Measurements from ENCODE around the gene WDFY4.

Gene WDFY4

GRCh38 chr10:48724127-48724526, 39.5 kb downstream of the WDFY4 start:
- no peak for ATAC-seq
- no peak for TF ChIP-seq PPARA (CRISPR knock-in tag; IDR thresholded peaks at IDR 0.05; ENCODE audit: borderline replicate concordance)
- TF ChIP-seq ZNF70 (CRISPR knock-in tag; IDR thresholded peaks at IDR 0.05) = no peak
- no peak for TF ChIP-seq ZC3H10 (CRISPR knock-in tag; IDR thresholded peaks at IDR 0.05)
- no peak for TF ChIP-seq CSDC2 (CRISPR knock-in tag; IDR thresholded peaks at IDR 0.05)
- TF ChIP-seq GLIS3 (CRISPR knock-in tag; IDR thresholded peaks at IDR 0.05) = no peak
- TF ChIP-seq BACH2 (CRISPR knock-in tag; IDR thresholded peaks at IDR 0.05; ENCODE audit: borderline replicate concordance) = no peak

- no peak for ATAC-seq
- no peak for TF ChIP-seq ZFP3 (CRISPR knock-in tag; IDR thresholded peaks at IDR 0.05)
- TF ChIP-seq BACH2 (CRISPR knock-in tag; IDR thresholded peaks at IDR 0.05; ENCODE audit: borderline replicate concordance) = no peak
- no peak for TF ChIP-seq ZNF70 (CRISPR knock-in tag; IDR thresholded peaks at IDR 0.05)
Measured at GRCh38 chr10:48725708-48726107, 41.0 kb downstream of the WDFY4 start.

DNA sequence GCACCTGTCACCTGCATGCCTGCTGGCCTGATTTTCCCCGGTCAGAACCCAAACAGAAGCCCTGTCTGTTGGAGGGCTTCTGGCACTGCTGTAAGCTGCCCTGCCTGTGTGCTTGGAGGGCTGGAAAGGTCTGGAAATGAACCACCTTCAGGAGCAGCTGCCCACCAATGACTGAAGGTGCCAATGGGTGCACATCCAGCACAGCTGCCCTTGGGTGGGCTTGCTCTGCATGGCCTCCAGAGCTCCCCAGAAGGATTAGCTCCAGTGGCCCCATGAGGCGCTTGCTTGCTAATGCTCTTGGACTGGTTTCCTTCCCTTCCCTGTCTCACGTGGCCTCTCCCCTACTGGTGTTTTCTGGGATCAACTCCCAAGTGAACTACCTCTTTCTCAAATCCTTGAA, 43.2 kb downstream of the WDFY4 start:
- TF ChIP-seq ARNTL (CRISPR knock-in tag; IDR thresholded peaks at IDR 0.05; ENCODE audit: borderline replicate concordance, low read depth) (no peak), TOX (CRISPR knock-in tag; IDR thresholded peaks at IDR 0.05; ENCODE audit: borderline replicate concordance) (no peak), OSR1 (CRISPR knock-in tag; IDR thresholded peaks at IDR 0.05) (no peak)
- TF ChIP-seq, protein P1, sequence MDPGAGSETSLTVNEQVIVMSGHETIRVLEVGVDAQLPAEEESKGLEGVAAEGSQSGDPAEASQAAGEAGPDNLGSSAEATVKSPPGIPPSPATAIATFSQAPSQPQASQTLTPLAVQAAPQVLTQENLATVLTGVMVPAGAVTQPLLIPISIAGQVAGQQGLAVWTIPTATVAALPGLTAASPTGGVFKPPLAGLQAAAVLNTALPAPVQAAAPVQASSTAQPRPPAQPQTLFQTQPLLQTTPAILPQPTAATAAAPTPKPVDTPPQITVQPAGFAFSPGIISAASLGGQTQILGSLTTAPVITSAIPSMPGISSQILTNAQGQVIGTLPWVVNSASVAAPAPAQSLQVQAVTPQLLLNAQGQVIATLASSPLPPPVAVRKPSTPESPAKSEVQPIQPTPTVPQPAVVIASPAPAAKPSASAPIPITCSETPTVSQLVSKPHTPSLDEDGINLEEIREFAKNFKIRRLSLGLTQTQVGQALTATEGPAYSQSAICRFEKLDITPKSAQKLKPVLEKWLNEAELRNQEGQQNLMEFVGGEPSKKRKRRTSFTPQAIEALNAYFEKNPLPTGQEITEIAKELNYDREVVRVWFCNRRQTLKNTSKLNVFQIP (CRISPR knock-in tag; IDR thresholded peaks at IDR 0.05; ENCODE audit: borderline replicate concordance, low read depth) = no peak
- no peak for ATAC-seq

DNA sequence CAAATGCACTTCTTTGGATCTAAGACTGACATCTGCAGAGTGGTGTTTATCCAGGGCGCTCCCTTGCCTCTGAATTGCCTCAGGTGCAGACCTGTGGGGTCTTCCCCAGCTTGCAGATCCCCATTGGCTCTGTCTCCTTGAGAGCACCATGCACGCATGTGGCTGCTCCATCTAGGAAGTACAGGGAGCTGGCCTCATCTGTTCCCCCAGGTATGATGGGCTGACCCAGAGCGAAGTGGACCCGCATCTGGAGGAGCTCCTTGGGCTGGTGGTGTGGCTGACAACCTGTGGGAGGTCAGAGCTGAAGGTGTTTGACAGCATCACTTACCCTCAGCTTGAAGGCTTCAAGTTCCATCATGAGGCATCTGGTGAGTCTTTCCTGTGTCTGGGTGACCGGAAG, 44.5 kb downstream of the WDFY4 start:
- no peak for ATAC-seq
- TF ChIP-seq ISL1 (CRISPR knock-in tag; IDR thresholded peaks at IDR 0.05) = no peak
- TF ChIP-seq ZC3H10 (CRISPR knock-in tag; IDR thresholded peaks at IDR 0.05) = no peak
- no peak for TF ChIP-seq CSRNP3 (CRISPR knock-in tag; IDR thresholded peaks at IDR 0.05)
- TF ChIP-seq ZNF70 (CRISPR knock-in tag; IDR thresholded peaks at IDR 0.05) = no peak
- no peak for TF ChIP-seq ZNF565 (CRISPR knock-in tag; conservative IDR thresholded peaks at IDR 0.05; ENCODE audit: low read depth)

DNA sequence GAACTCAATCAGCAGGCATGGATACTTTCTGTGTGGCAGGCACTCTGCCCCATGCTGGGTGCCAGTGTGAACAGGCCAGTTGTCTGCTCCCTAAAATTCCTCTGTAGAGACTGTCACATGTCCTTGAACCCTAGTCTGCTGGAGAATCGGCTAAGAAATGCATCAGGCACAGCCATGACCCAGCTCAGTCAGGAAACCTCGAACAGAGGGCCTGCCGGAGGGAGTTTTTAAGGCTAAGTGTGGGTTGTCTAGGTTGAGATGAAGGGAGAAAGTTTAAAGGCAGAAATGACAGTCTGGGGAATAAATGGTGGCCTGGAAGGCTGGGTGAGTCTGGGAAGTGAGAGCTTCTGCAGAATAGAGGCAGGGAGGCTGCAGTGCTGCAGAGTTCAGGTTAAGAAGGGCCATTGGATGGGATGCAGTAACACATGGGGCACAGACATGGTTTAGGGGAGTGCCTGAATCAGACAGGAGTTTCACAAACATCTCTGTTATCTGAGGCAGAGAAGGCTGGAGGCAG, 45.3 kb downstream of the WDFY4 start:
- TF ChIP-seq TCF4 (CRISPR knock-in tag; IDR thresholded peaks at IDR 0.05; ENCODE audit: borderline replicate concordance) (no peak), ESRRG (CRISPR knock-in tag; IDR thresholded peaks at IDR 0.05) (no peak), ZFP30 (CRISPR knock-in tag; IDR thresholded peaks at IDR 0.05) (no peak), RARB (CRISPR knock-in tag; IDR thresholded peaks at IDR 0.05) (no peak), ZNF565 (CRISPR knock-in tag; conservative IDR thresholded peaks at IDR 0.05; ENCODE audit: low read depth) (no peak), CREB5 (CRISPR knock-in tag; IDR thresholded peaks at IDR 0.05; ENCODE audit: low read depth) (no peak), ZNF70 (CRISPR knock-in tag; IDR thresholded peaks at IDR 0.05) (no peak), TOX (CRISPR knock-in tag; IDR thresholded peaks at IDR 0.05; ENCODE audit: borderline replicate concordance) (no peak), ARNTL (CRISPR knock-in tag; IDR thresholded peaks at IDR 0.05; ENCODE audit: borderline replicate concordance, low read depth) (no peak), CSDC2 (CRISPR knock-in tag; IDR thresholded peaks at IDR 0.05) (no peak), ZNF8 (CRISPR knock-in tag; IDR thresholded peaks at IDR 0.05) (no peak), BACH2 (CRISPR knock-in tag; IDR thresholded peaks at IDR 0.05; ENCODE audit: borderline replicate concordance) (no peak)
- TF ChIP-seq, protein P1 (CRISPR knock-in tag; IDR thresholded peaks at IDR 0.05; ENCODE audit: borderline replicate concordance, low read depth) = no peak
- TF ChIP-seq, protein P2, sequence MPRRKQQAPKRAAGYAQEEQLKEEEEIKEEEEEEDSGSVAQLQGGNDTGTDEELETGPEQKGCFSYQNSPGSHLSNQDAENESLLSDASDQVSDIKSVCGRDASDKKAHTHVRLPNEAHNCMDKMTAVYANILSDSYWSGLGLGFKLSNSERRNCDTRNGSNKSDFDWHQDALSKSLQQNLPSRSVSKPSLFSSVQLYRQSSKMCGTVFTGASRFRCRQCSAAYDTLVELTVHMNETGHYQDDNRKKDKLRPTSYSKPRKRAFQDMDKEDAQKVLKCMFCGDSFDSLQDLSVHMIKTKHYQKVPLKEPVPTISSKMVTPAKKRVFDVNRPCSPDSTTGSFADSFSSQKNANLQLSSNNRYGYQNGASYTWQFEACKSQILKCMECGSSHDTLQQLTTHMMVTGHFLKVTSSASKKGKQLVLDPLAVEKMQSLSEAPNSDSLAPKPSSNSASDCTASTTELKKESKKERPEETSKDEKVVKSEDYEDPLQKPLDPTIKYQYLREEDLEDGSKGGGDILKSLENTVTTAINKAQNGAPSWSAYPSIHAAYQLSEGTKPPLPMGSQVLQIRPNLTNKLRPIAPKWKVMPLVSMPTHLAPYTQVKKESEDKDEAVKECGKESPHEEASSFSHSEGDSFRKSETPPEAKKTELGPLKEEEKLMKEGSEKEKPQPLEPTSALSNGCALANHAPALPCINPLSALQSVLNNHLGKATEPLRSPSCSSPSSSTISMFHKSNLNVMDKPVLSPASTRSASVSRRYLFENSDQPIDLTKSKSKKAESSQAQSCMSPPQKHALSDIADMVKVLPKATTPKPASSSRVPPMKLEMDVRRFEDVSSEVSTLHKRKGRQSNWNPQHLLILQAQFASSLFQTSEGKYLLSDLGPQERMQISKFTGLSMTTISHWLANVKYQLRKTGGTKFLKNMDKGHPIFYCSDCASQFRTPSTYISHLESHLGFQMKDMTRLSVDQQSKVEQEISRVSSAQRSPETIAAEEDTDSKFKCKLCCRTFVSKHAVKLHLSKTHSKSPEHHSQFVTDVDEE (CRISPR knock-in tag; IDR thresholded peaks at IDR 0.05) = no peak
- no peak for ATAC-seq
